ENCODE measurements around the gene KANSL2. TPM values are rescaled to one million over a fixed set of nuclear protein-coding genes. Genes with fewer than 3 reads are reported as not detected.
A peak's percentile ranks its signal among the peaks of the same experiment; 100 is the strongest.

Gene KANSL2
- total RNA-seq, 2 experiments from 2014 or later = 45.9 to 47.3 TPM

- POLR2A ChIA-PET = no interaction called here
- CTCF ChIA-PET = no interaction called here
- no peak for TF ChIP-seq CTCF (IDR thresholded peaks at IDR 0.05)
- H3K27me3 Mint-ChIP-seq = no peaks in the 10 kb centered on the region
- ATAC-seq = no peak
- intact Hi-C loops (cut with micrococcal nuclease) = no loop called here
- no peak for DNase-seq
- H3K9me3 Mint-ChIP-seq = no peaks in the 10 kb centered on the region
- H3K36me3 Mint-ChIP-seq (ENCODE audit: low read depth) = peaks cover 69% of the 10 kb centered on the region
- H3K4me3 Mint-ChIP-seq = no peak overlapping the region
- peaks cover 14% of the 10 kb centered on the region for H3K4me1 Mint-ChIP-seq (ENCODE audit: low read depth)
- peak overlapping the region; percentile 15 for H3K27ac Mint-ChIP-seq
These were observed 13.8 kb upstream of the KANSL2 start for GRCh38 chr12:48695859-48696258.

- no peaks in the 10 kb centered on the region for H3K9me3 Mint-ChIP-seq
- no peak overlapping the region for H3K4me3 Mint-ChIP-seq
- H3K27ac Mint-ChIP-seq = no peak overlapping the region
- H3K4me1 Mint-ChIP-seq (ENCODE audit: low read depth) = peaks cover 8% of the 10 kb centered on the region
- ChIA-PET CTCF (no interaction called here), POLR2A (interaction anchor here (0.8 kb wide), 1 partner anchor 12 kb away, joined by 3 read pairs; no protein-coding TSS in a partner anchor)
- peaks cover 58% of the 10 kb centered on the region for H3K36me3 Mint-ChIP-seq (ENCODE audit: low read depth)
- no peak for ATAC-seq
- intact Hi-C loops (cut with micrococcal nuclease) = no loop called here
- no peaks in the 10 kb centered on the region for H3K27me3 Mint-ChIP-seq
- DNase-seq = no peak
- TF ChIP-seq CTCF (IDR thresholded peaks at IDR 0.05) = no peak
These were observed 12.0 kb upstream of the KANSL2 start for GRCh38 chr12:48694038-48694437.

- Mint-ChIP-seq H3K9me3 (no peaks in the 10 kb centered on the region), H3K4me3 (no peak overlapping the region), H3K4me1 (ENCODE audit: low read depth) (peaks cover 13% of the 10 kb centered on the region), H3K27ac (no peak overlapping the region), H3K36me3 (ENCODE audit: low read depth) (peaks cover 62% of the 10 kb centered on the region), H3K27me3 (no peaks in the 10 kb centered on the region)
- intact Hi-C loops (cut with micrococcal nuclease) = no loop called here
- ATAC-seq (no peak), DNase-seq (no peak)
- ChIA-PET POLR2A (interaction anchor here (0.8 to 1.2 kb wide), 2 partner anchors 12 to 22 kb away, joined by 3 to 4 read pairs; partner anchors contain the start of gene KANSL2), CTCF (no interaction called here)
- TF ChIP-seq CTCF (IDR thresholded peaks at IDR 0.05) = no peak
These were observed 11.5 kb upstream of the KANSL2 start for GRCh38 chr12:48693572-48693971.

- H3K27me3 Mint-ChIP-seq = no peaks in the 10 kb centered on the region
- H3K9me3 Mint-ChIP-seq = no peaks in the 10 kb centered on the region
- no peak overlapping the region for H3K4me3 Mint-ChIP-seq
- H3K4me1 Mint-ChIP-seq (ENCODE audit: low read depth) = peaks cover 23% of the 10 kb centered on the region
- peaks cover 62% of the 10 kb centered on the region for H3K36me3 Mint-ChIP-seq (ENCODE audit: low read depth)
- no peak for TF ChIP-seq CTCF (IDR thresholded peaks at IDR 0.05)
- ChIA-PET POLR2A (interaction anchor here (0.7 to 2.4 kb wide), 4 partner anchors 9 to 16 kb away, joined by 3 to 11 read pairs (median 4); partner anchors contain the start of gene KANSL2), CTCF (no interaction called here)
- H3K27ac Mint-ChIP-seq = no peak overlapping the region
- DNase-seq (no peak), ATAC-seq (no peak)
- intact Hi-C loops (cut with micrococcal nuclease) = no loop called here
These were observed 9.9 kb upstream of the KANSL2 start for GRCh38 chr12:48691826-48692487.

- no peaks in the 10 kb centered on the region for H3K27me3 Mint-ChIP-seq
- ChIA-PET CTCF (interaction anchor here (1.2 kb wide), 1 partner anchor 24 kb away, joined by 3 read pairs; no protein-coding TSS in a partner anchor), POLR2A (interaction anchor here (0.8 to 2.4 kb wide), 5 partner anchors 9 to 234 kb away, joined by 3 to 11 read pairs (median 4); partner anchors contain the start of genes FKBP11 and KANSL2)
- peak overlapping the region; percentile 35 for H3K27ac Mint-ChIP-seq
- H3K36me3 Mint-ChIP-seq (ENCODE audit: low read depth) = peaks cover 55% of the 10 kb centered on the region
- intact Hi-C loops (cut with micrococcal nuclease) = no loop called here
- no peak for TF ChIP-seq CTCF (IDR thresholded peaks at IDR 0.05)
- no peaks in the 10 kb centered on the region for H3K9me3 Mint-ChIP-seq
- H3K4me1 Mint-ChIP-seq (ENCODE audit: low read depth) = peaks cover 28% of the 10 kb centered on the region
- ATAC-seq (no peak), DNase-seq (no peak)
- H3K4me3 Mint-ChIP-seq = no peak overlapping the region
These were observed 9.0 kb upstream of the KANSL2 start for GRCh38 chr12:48690990-48691389.

Data from activated CD8-positive, alpha-beta T cell treated with anti-CD3 and anti-CD28 coated beads for 36 hours (primary cell).